Hematopoietic multipotent progenitor cell treated with erythropoietin and hydrocortisone succinate and interleukin-3 and kit ligand, for 15 days (in vitro differentiated cells): ENCODE results near the gene ZNF860.

ENCODE experiments used
- DNase-seq: peaks from one replicate; pipeline ENCODE4 v3.0.0-alpha.2; 2015; ENCODE audit warnings: low spot score

The ZNF860 gene

GRCh38 chr3:31981206-31982181 is at the start of gene ZNF860, which contains the start of gene OSBPL10:
ZNF860 (plus strand) TSS chr3:31981750; CDS start chr3:31989080, 7,330 bp downstream.
OSBPL10 (minus strand) TSS chr3:31981262; CDS start chr3:31981179, 83 bp downstream.
- DNase-seq = no peak

GRCh38 chr3:31932990-31933389 is 48.6 kb upstream of the ZNF860 start:
- no peak for DNase-seq

DNA sequence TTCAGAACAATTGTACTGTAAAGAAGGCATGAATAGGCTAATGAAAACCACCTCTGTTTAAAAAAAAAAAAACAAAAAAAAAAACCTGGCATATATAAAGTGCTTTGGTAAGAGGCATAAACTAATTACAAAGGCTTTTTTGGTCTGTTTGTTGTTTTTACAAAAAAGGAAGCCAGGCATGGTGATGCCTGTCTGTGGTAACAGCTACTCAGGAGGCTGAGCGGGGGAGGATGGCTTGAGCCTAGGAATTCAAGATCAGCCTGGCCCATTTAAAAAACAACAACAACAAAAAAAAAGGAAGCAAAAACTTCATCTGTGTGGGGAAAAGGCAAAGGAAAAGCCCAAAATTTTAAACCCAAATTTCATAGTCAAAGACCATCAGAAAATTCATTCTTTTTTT is 47.5 kb upstream of the ZNF860 start:
- DNase-seq = no peak

- no peak for DNase-seq
Measured at GRCh38 chr3:31934866-31935265, 46.7 kb upstream of the ZNF860 start.

- DNase-seq = no peak
Measured at GRCh38 chr3:31936420-31937060, 45.0 kb upstream of the ZNF860 start.

- DNase-seq = no peak
Measured at GRCh38 chr3:31937225-31937624, 44.3 kb upstream of the ZNF860 start.

- no peak for DNase-seq
Measured at GRCh38 chr3:31942446-31942845, 39.1 kb upstream of the ZNF860 start.

DNA sequence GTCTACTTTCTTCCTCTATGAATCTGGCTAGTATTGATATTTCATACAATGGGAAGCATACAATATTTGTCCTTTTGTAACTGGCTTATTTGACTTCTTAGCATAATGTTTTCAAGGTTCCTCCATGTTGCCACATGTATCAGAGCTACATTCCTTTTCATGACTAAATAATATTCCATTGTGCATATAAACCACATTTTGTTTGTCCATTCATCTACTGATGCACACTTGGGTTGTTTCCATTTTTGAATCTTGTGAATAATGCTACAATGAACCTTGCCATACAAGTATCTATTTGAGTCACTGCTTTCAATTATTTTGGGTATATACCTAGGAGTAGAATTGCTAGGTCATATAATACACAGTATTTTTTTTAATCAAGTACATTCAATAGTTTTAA is 38.5 kb upstream of the ZNF860 start:
- no peak for DNase-seq

DNA sequence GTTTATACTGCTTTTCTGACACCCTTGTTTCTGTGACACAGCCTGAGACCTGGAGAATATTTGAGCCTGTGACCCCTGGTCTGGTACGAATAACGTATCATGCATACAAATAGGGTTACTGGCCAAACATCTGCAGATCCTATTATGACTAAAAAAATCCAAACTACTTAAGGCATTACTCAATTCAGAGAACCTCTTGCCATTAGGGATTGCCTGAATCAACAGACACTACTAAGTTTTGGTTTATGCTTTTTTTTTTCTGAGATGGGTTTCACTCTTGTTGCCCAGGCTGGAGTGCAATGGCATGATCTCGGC is 35.9 kb upstream of the ZNF860 start:
- DNase-seq = no peak

GRCh38 chr3:31946484-31947081 is 35.0 kb upstream of the ZNF860 start:
- no peak for DNase-seq

DNA sequence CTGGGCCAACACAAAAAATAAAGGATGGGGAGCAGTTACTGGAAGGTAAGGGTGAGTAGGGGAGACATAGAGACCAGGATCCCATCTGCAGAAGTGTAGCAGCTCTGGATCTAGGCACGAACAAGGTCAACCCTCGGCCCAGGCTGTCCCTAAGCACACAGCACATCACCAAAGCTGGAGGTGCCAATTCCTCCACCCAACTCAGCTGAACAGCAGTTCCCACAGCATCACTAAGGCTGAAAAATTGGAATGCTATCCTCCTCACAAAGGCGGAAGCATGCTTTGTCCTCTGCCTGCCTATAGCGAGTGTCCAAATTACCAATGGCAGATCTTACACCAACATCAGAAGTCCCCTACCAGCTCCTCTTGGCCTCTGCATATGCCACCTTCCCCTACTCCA is 34.4 kb upstream of the ZNF860 start:
- no peak for DNase-seq

DNA sequence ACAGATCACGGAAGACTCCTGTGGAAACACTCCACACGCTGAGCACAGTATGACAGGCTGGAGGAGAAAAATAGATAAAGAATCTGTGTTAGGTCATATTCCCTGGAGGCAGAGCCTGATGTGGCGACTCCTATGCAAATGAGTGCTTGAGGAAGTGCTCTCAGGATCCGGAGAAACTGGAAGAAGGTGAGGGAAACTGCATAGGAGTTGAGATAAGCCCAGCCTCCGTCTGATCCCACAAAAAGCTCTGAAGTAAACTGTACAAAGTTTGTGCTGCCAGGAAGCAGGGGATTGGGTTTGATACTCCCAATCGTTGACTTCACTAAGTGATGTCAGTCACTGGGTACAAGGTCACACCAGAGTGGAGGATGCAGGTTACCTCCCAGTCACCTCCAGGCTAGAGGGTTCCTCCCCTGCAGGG is 33.9 kb upstream of the ZNF860 start:
- DNase-seq = no peak

GRCh38 chr3:31948280-31948679 is 33.3 kb upstream of the ZNF860 start:
- DNase-seq = no peak

DNA sequence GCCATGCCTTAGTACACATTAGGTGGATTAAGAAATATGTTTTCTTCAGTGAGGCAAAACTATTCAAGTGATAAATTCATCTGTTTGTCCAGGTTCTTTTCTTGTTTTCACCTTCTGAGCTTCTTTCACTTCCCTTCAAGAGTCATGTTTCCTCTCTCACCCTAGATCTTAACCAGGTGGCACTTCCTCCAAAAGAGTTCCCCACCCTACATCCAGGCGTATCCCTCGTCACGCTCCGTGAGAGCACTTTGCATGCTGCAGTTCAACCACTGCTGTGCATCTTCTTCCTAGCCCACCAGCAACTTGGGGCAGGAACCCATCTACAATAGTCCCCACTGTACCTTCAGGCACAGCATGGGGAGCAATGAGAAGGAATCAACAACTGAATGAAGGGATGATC is 29.3 kb upstream of the ZNF860 start:
- no peak for DNase-seq

- no peak for DNase-seq
Measured at GRCh38 chr3:31953091-31953490, 28.5 kb upstream of the ZNF860 start.

GRCh38 chr3:31953636-31954035 is 27.9 kb upstream of the ZNF860 start:
- no peak for DNase-seq

DNA sequence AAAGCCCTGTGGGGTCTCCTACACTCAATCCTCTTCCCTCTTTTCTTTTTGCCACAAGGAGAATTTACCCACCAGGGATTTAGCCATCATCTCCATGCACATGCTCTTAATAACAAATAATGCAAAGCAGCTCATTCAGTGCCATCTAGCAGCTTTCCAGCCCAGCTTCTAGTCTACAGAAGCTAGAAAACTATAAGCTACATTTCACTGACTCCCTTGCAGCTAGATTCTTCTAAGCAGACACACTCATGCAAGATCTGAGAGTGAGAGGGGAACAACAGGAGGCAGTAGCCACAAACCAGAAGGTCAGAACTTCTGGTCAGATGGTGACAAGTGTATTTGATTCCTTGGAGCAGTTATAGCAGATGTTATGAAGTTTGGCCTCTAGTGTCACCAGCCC is 26.0 kb upstream of the ZNF860 start:
- no peak for DNase-seq

GRCh38 chr3:31957106-31957505 is 24.4 kb upstream of the ZNF860 start:
- DNase-seq = no peak

DNA sequence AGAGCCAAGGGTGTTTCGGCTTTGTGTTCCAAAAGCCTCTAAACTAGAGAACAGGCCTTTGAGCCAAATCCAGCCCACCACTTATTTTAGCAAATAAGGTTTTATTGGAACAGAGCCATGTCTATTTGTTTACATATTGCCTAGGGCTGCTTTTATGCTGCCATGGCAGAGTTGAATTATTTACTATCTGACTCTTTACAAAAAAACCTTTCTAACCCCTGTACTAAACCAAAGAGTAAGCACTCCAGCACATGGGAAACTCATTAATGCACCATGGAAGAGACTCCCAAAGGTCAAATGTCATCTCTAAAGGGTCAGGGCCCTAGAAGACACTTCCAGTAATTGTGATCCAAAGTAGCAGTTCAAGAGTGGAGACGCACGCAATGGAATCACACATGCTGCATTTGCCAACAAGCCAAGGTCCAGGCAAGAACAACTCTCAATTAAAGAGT is 22.8 kb upstream of the ZNF860 start:
- no peak for DNase-seq

- DNase-seq = no peak
Measured at GRCh38 chr3:31959251-31959650, 22.3 kb upstream of the ZNF860 start.

- DNase-seq = no peak
Measured at GRCh38 chr3:31959951-31960792, 21.4 kb upstream of the ZNF860 start.
